T-cell (primary cell): ENCODE data around the gene TSPAN9. TPM values are rescaled to one million over a fixed set of nuclear protein-coding genes. Genes with fewer than 3 reads are reported as not detected.

Source experiments
- ATAC-seq, 4 experiments: fragments of 200-7000 bp in 3 of 4; fragments of 150-1000 bp in 1 of 4; cut with Tn5 transposase; replicated peaks in 1 of 4; 1 replicate in 3 of 4; 2 replicates in 1 of 4; pipeline ENCODE4 v1.10.0; 2021; ENCODE audit warnings: moderate library complexity in 3 of 4, mild to moderate bottlenecking in 2 of 4, moderate number of reproducible peaks in 1 of 4
- CTCF ChIA-PET, 2 donors: fragments of 300-600 bp; sonication (Branson Sonifier 250); formaldehyde crosslinking; loops; one replicate each; lab custom pipeline; 2022; ENCODE audit warnings: antibody characterized with exemption in 2 of 2; lab: Charles Lee
- POLR2A ChIA-PET, 2 donors: fragments of 300-600 bp; sonication (Branson Sonifier 250); formaldehyde crosslinking; loops; one replicate each; lab custom pipeline; 2022; ENCODE audit warnings: antibody characterized with exemption in 2 of 2; lab: Charles Lee
- DNase-seq, 35 experiments: peaks; one replicate each; pipeline versions ENCODE4 v3.0.0 to v3.0.0-alpha.2; 2013 to 2023
- H3K27ac ChIP-seq: one replicate; pipeline ENCODE4 v1.5.1; 2013; ENCODE audit warnings: low read length
- H3K27me3 ChIP-seq, 2 experiments: replicated peaks in 1 of 2; 1 replicate in 1 of 2; 2 replicates in 1 of 2; pipeline versions ENCODE4 v1.6.1 to v1.7.0; 2013; ENCODE audit warnings: low read length in 1 of 2, mixed read lengths in 1 of 2; ENCODE audit not compliant: control insufficient read depth in 2 of 2, insufficient read depth in 2 of 2; ENCODE audit errors: extremely low read depth in 1 of 2
- H3K36me3 ChIP-seq, 2 donors: 1 replicate in 1 of 2; 2 replicates in 1 of 2; pipeline versions ENCODE4 v1.6.1 to v1.7.0; 2013; ENCODE audit warnings: low read length in 1 of 2; ENCODE audit not compliant: control insufficient read depth in 2 of 2, insufficient read depth in 1 of 2; ENCODE audit errors: extremely low read depth in 1 of 2
- H3K4me1 ChIP-seq, 2 experiments: 1 replicate in 1 of 2; 2 replicates in 1 of 2; pipeline versions ENCODE4 v1.6.1 to v1.7.0; 2013; ENCODE audit warnings: low read length in 2 of 2, mixed read lengths in 1 of 2; ENCODE audit not compliant: insufficient read depth in 2 of 2, control insufficient read depth in 1 of 2; ENCODE audit errors: extremely low read depth in 1 of 2
- H3K4me3 ChIP-seq, 2 donors: 1 replicate in 1 of 2; 2 replicates in 1 of 2; pipeline versions ENCODE4 v1.5.1 to v1.7.0; 2013; ENCODE audit warnings: mild to moderate bottlenecking in 2 of 2, low read length in 1 of 2, moderate library complexity in 1 of 2; ENCODE audit not compliant: control insufficient read depth in 1 of 2; ENCODE audit errors: extremely low read depth in 1 of 2
- H3K9me3 ChIP-seq: 2 replicates; pipeline ENCODE4 v1.7.0; 2013
- H3K27ac Mint-ChIP-seq, 2 donors: one replicate each; pipeline ENCODE4 v1.8.0; 2020 to 2021; ENCODE audit warnings: mild to moderate bottlenecking in 2 of 2, mixed read lengths in 2 of 2
- H3K27me3 Mint-ChIP-seq, 2 donors: one replicate each; pipeline ENCODE4 v1.8.0; 2021 to 2022; ENCODE audit warnings: mixed read lengths in 2 of 2
- H3K36me3 Mint-ChIP-seq: one replicate; pipeline ENCODE4 v1.8.0; 2021; ENCODE audit warnings: mixed read lengths
- H3K4me1 Mint-ChIP-seq, 3 donors: one replicate each; pipeline ENCODE4 v1.8.0; 2020 to 2022; ENCODE audit warnings: mixed read lengths in 3 of 3, mild to moderate bottlenecking in 1 of 3
- H3K4me3 Mint-ChIP-seq, 3 donors: one replicate each; pipeline ENCODE4 v1.8.0; 2020 to 2022; ENCODE audit warnings: mild to moderate bottlenecking in 3 of 3, mixed read lengths in 3 of 3, moderate library complexity in 3 of 3
- H3K9me3 Mint-ChIP-seq, 3 donors: one replicate each; pipeline ENCODE4 v1.8.0; 2020 to 2022; ENCODE audit warnings: mixed read lengths in 3 of 3
- WGBS: methylation state at CpG from one replicate; pipeline ENCODE4 v1.1.5; 2013; ENCODE audit warnings: missing lambda C conversion rate; ENCODE audit not compliant: insufficient coverage; 5-methylcytosine and 5-hydroxymethylcytosine counted together
- total RNA-seq, 35 experiments: library from RNA in 6 of 35; stranded (reverse) in 6 of 35; fragments of 120-200 nt in 1 of 35; gene quantifications; one replicate each; pipeline versions ENCODE4 v1.2.1 to v1.2.4 and lab custom pipeline; 2013 to 2026

TSPAN9 gene, protein sequence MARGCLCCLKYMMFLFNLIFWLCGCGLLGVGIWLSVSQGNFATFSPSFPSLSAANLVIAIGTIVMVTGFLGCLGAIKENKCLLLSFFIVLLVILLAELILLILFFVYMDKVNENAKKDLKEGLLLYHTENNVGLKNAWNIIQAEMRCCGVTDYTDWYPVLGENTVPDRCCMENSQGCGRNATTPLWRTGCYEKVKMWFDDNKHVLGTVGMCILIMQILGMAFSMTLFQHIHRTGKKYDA
- total RNA-seq (1 to 10 TPM in 1 of 5 donors, under 1 TPM in 4; 0.56 to 1.1 (median 0.70) TPM), total RNA-seq (lab: John Stamatoyannopoulos, UW) (0.27 to 2.2 (median 1.0) reads per million in 29 experiments)
- 0.55 TPM for total RNA-seq (2013)

DNA sequence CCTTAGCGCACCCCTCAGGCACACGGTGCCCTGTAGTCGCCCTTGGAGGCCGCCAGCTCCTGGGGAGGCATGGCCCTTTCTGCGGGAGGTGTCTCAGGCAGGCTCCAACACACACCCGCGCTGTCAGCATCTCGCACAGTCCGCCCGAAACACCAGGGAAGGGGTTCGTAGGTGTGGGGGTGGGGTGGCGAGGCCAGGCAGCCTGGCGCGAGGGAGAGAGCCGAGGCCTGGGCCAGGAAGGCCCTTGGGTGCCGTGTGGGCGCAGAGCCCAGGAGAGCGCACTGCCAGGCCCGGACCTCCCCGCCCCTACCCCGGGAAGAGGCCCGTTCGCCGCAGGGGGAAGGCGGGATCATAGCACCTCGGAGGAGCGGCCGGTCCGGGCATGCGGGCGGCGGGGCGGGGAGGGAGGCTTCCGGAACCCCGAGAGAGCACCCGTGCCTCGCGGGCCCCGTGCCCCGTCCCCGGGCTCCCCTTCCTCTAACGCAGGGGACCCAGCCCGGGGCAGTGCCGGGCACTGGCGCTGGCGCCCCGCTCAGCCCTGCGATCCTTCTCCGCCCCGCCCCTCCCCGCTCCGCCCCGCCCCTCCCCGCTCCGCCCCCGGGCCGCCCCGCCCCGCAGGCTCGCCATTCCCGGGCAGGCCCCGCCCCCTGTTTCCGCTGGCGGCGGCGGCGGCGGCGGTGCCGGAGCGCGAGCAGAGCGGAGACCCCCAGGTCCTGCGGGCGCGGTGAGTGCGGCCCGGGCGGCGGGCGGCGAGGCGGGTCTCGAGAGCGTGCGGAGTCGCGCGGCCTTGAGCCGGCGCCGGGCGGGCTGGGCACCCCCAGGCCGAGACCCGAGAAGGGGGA is at the start of gene TSPAN9:
TSPAN9 (plus strand) TSS at position 650 of the 842 bp plus-strand sequence. CDS start 123,815 bp downstream, outside the sequence.
- DNase-seq (peak; percentile 13 to 81 (median 50)), ATAC-seq (peak; percentile 84 to 86 (median 84))
- peaks cover 0 to 23% of the 10 kb centered on the region in 2 experiments for H3K4me1 ChIP-seq
- H3K27ac ChIP-seq = no peak within 1 kb of the TSS
- peaks cover 8 to 27% of the 10 kb centered on the region in 2 experiments for H3K27me3 ChIP-seq
- H3K36me3 ChIP-seq = no peaks in the 10 kb centered on the region
- H3K27ac Mint-ChIP-seq = no peak within 1 kb of the TSS
- H3K27me3 Mint-ChIP-seq = peaks cover 0 to 10% of the 10 kb centered on the region in 2 donors
- ChIA-PET CTCF (interaction anchor here in 1 of 2 donors (0.5 kb wide), 1 partner anchor 270 kb away, joined by 4 read pairs; no protein-coding TSS in a partner anchor), POLR2A (no interaction called here)
- H3K36me3 Mint-ChIP-seq = no peaks in the 10 kb centered on the region
- H3K4me3 ChIP-seq = peak within 1 kb of the TSS; percentile 54 to 69
- peaks cover 0 to 20% (median 12%) of the 10 kb centered on the region in 3 donors for H3K4me1 Mint-ChIP-seq
- no peaks in the 10 kb centered on the region for H3K9me3 Mint-ChIP-seq
- 2% methylated on average over 63 of the region's 95 CpGs for WGBS
- H3K9me3 ChIP-seq = no peaks in the 10 kb centered on the region
- H3K4me3 Mint-ChIP-seq = peak within 1 kb of the TSS; percentile 74 to 81 (median 77)

- Mint-ChIP-seq H3K27ac (no peak overlapping the region), H3K4me1 (no peaks in the 10 kb centered on the region), H3K36me3 (no peaks in the 10 kb centered on the region), H3K27me3 (peaks cover 0 to 12% of the 10 kb centered on the region in 2 donors), H3K4me3 (no peak overlapping the region), H3K9me3 (no peaks in the 10 kb centered on the region)
- Histone ChIP-seq H3K9me3 (no peaks in the 10 kb centered on the region), H3K4me1 (no peaks in the 10 kb centered on the region), H3K4me3 (no peak overlapping the region), H3K27me3 (peaks cover 0 to 21% of the 10 kb centered on the region in 2 experiments), H3K27ac (no peak overlapping the region), H3K36me3 (no peaks in the 10 kb centered on the region)
- CTCF ChIA-PET = no interaction called here
- DNase-seq (no peak), ATAC-seq (no peak)
- 80% methylated on average over 3 of the region's 7 CpGs for WGBS
- POLR2A ChIA-PET = no interaction called here
Measured at GRCh38 chr12:3028108-3028507, 49.1 kb upstream of the TSPAN9 start.

- Histone ChIP-seq H3K36me3 (no peaks in the 10 kb centered on the region), H3K4me1 (no peaks in the 10 kb centered on the region), H3K4me3 (no peak overlapping the region), H3K27ac (no peak overlapping the region), H3K9me3 (no peaks in the 10 kb centered on the region), H3K27me3 (peaks cover 0 to 32% of the 10 kb centered on the region in 2 experiments)
- no peak overlapping the region for H3K27ac Mint-ChIP-seq
- ATAC-seq = no peak
- H3K4me1 Mint-ChIP-seq = no peaks in the 10 kb centered on the region
- peaks cover 0 to 14% of the 10 kb centered on the region in 2 donors for H3K27me3 Mint-ChIP-seq
- ChIA-PET CTCF (no interaction called here), POLR2A (no interaction called here)
- H3K9me3 Mint-ChIP-seq = no peaks in the 10 kb centered on the region
- H3K36me3 Mint-ChIP-seq = no peaks in the 10 kb centered on the region
- H3K4me3 Mint-ChIP-seq = no peak overlapping the region
- no peak for DNase-seq
- 85% methylated on average over 19 of the region's 21 CpGs for WGBS
Measured at GRCh38 chr12:3030821-3031429, 46.3 kb upstream of the TSPAN9 start.

DNA sequence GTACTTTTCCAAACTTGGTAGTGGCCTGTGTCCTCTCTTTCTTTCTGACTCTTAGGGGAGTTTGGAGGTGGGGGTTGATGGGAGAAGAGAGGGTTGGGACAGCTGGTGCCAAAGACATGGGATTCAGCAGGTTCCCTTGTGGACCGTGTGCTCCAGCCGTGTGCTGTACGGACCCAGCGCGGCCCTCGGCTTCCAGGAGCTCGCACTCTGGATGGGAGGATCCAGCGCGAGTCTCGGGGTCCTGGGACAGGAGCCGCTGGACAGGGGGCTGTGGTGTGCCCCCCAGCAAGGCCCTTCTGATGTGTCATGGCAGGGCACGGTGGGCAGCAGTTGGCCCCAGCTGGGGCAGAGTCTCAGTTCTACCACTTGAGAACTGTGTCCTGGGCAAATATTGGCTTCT is 45.0 kb upstream of the TSPAN9 start:
- Histone ChIP-seq H3K27ac (no peak overlapping the region), H3K4me1 (no peaks in the 10 kb centered on the region), H3K9me3 (no peaks in the 10 kb centered on the region), H3K4me3 (no peak overlapping the region), H3K36me3 (no peaks in the 10 kb centered on the region), H3K27me3 (peaks cover 0 to 32% of the 10 kb centered on the region in 2 experiments)
- Mint-ChIP-seq H3K4me1 (no peaks in the 10 kb centered on the region), H3K9me3 (no peaks in the 10 kb centered on the region), H3K4me3 (no peak overlapping the region), H3K27ac (no peak overlapping the region), H3K36me3 (no peaks in the 10 kb centered on the region), H3K27me3 (peaks cover 0 to 14% of the 10 kb centered on the region in 2 donors)
- 89% methylated on average over 12 of the region's 12 CpGs for WGBS
- DNase-seq (no peak), ATAC-seq (no peak)
- ChIA-PET CTCF (no interaction called here), POLR2A (no interaction called here)

GRCh38 chr12:3032770-3033538 is 44.2 kb upstream of the TSPAN9 start:
- Histone ChIP-seq H3K27ac (no peak overlapping the region), H3K27me3 (peaks cover 0 to 32% of the 10 kb centered on the region in 2 experiments), H3K36me3 (no peaks in the 10 kb centered on the region), H3K4me1 (no peaks in the 10 kb centered on the region), H3K4me3 (no peak overlapping the region), H3K9me3 (no peaks in the 10 kb centered on the region)
- 83% methylated on average over 23 of the region's 27 CpGs for WGBS
- no peak overlapping the region for H3K27ac Mint-ChIP-seq
- CTCF ChIA-PET = no interaction called here
- H3K9me3 Mint-ChIP-seq = no peaks in the 10 kb centered on the region
- no peak overlapping the region for H3K4me3 Mint-ChIP-seq
- no peaks in the 10 kb centered on the region for H3K36me3 Mint-ChIP-seq
- H3K4me1 Mint-ChIP-seq = no peaks in the 10 kb centered on the region
- peaks cover 0 to 14% of the 10 kb centered on the region in 2 donors for H3K27me3 Mint-ChIP-seq
- DNase-seq (no peak), ATAC-seq (no peak)
- POLR2A ChIA-PET = no interaction called here

DNA sequence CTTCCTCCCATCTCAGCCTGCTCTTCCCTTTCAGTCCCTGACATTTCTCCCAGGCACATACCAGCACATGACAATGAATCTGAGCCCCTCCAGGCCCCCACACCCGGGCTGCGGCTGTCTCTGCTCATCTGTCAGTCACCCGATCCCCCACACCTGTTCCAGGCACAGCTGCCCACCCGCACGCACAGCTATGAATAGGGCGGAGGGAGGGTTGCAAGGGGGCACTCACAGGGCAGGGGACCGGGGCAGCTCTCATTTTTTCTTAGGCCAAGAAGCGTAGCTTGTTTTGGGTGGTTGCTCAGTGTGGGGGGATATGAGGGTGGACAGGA is 43.7 kb upstream of the TSPAN9 start:
- peaks cover 0 to 32% of the 10 kb centered on the region in 2 experiments for H3K27me3 ChIP-seq
- CTCF ChIA-PET = no interaction called here
- H3K36me3 ChIP-seq = no peaks in the 10 kb centered on the region
- POLR2A ChIA-PET = no interaction called here
- H3K36me3 Mint-ChIP-seq = no peaks in the 10 kb centered on the region
- H3K27ac ChIP-seq = no peak overlapping the region
- H3K27ac Mint-ChIP-seq = no peak overlapping the region
- no peak overlapping the region for H3K4me3 ChIP-seq
- 81% methylated on average over 8 of the region's 8 CpGs for WGBS
- no peak overlapping the region for H3K4me3 Mint-ChIP-seq
- H3K4me1 Mint-ChIP-seq = no peaks in the 10 kb centered on the region
- ATAC-seq = no peak
- no peak for DNase-seq
- H3K4me1 ChIP-seq = no peaks in the 10 kb centered on the region
- H3K9me3 Mint-ChIP-seq = no peaks in the 10 kb centered on the region
- H3K9me3 ChIP-seq = no peaks in the 10 kb centered on the region
- peaks cover 0 to 16% of the 10 kb centered on the region in 2 donors for H3K27me3 Mint-ChIP-seq
